DOHH2 (cell line): Measurements from ENCODE around the gene CLDN10.

ENCODE experiments used
- CTCF ChIP-seq: fragments of 200-600 bp; sonication (generic); IDR thresholded peaks from one replicate; pipeline ENCODE4 v1.5.1; 2014; ENCODE audit warnings: antibody characterized with exemption, mild to moderate bottlenecking, low read depth, low read length; ENCODE audit not compliant: poor library complexity, severe bottlenecking
- EZH2phosphoT487 ChIP-seq: fragments of 200-600 bp; sonication (generic); IDR thresholded peaks from 2 replicates; pipeline ENCODE4 v1.6.1; 2017; ENCODE audit warnings: borderline replicate concordance, mild to moderate bottlenecking, antibody characterized with exemption, low read length, moderate library complexity, mixed read lengths

DNA sequence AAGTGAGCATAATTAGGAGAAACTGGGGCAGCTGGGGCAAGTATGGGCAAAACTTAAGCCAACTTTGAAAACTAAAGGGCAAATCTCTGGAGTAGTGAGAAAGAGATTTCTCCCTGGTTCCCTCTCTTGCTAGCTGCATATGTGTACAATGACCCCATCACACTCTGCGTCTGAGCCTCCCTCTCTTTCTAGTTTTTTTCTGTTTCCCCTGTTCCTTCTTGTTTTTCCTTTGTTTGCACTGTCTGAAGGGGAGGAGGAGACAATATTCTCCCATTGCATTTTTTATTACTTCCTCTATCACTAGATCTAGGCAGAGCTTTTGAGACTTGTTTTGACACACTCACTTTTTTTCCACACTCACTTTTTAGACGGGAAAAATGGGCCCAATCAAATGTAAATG is 11.2 kb upstream of the CLDN10 start:
- TF ChIP-seq CTCF (no peak), EZH2phosphoT487 (no peak)
